ENCODE results near the gene LGALS7.
"Not testable (repeated sequence)": the region's sequence is repeated elsewhere in the genome, so short reads cannot be mapped to it uniquely, and the experiment has no call there.

The LGALS7 gene

DNA sequence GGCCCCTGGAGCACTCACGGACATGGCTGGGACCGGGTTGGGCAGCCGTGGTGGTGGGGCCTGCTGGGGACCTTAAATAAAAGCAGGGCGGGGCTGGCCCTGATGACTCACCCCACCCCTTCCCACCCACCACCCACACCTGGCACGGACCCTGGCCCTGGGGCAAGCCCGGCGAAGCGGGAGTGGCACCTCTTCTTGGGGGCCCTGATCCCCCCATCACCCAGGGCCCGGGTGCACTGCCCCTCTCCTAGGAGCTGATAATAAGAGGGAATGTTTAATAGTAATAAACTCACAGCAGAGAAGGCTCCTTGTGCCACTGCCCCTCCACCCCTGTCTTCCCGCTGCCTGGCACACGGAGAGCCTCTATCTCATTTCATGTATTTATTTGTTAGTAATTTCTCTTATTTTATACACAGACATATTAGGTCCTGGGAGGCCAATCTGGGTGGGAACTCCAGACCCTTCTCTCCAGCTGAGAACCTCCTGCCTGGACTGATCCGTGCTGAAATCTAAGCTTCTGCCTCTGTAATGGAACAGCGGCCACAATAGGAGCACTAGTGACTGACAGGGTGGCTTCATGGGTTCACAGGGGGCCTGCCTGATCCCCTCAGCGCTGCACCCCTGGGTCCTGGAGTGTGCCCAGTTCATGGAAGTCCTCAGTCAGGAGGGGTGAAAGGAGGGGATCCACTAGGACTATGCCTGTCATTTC lies at the start of gene LGALS7:
Gene LGALS7, minus strand, starts transcription at position 49 of the 709 bp plus-strand sequence. Its CDS starts 25 bp downstream, at position 24.
- DNase-seq, result no peak

DNA sequence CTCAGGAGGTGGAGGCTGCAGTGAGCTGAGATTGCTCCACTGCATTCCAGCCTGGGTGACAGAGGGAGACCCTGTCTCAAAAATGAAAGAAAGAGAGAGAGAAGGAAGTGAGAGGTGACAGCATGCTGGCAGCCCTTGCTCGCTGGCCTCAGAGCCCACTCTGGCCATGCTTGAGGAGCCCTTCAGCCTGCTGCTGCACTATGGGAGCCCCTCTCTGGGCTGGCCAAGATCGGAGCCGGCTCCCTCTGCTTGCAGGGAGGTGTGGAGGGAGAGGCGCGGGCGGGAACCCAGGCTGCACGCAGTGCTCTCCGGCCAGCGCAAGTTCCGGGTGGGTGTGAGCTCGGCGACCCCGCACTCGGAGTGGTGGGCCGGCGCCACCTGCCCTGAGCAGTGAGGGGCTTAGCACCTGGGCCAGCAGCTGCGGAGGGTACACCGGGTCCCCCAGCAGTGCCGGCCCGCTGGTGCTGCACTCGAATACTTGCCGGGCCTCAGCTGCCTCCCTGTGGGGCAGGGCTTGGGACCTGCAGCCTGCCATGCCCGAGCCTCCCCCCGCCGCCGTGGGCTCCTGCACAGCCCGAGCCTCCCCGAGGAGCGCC lies 48.0 kb upstream of the LGALS7 start:
- not testable (repeated sequence) for DNase-seq

DNA sequence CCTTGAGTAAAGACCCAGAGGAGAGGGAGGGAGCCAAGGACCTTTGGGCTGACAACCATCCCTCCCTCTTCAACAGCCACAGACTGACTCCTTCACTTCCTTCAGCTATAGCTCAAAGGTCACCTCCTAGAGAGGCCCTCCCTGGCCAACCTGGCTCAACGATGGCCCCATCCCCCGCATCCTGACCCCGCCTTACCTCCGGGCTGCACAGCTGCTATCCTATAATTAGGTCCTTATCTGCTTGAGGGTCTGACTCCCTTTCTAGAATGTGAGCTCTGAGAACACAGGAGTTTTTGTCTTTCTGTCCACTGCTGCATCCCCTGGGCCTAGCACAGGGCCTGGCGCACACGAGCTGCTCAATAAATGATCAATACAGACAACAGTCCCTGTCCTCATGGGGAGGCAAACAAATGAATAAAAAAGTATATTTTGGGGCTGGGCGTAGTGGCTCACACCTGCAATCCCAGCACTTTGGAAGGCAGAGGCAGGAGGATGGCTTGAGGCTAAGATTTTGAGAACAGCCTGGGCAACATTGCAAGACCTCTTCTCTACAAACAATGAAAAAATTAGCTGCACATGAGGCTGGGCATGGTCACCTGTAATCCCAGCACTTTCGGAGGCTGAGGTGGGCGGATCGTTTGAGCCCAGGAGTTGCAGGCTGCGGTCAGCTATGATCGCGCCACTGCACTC lies 46.1 kb upstream of the LGALS7 start:
- no peak for DNase-seq

DNA sequence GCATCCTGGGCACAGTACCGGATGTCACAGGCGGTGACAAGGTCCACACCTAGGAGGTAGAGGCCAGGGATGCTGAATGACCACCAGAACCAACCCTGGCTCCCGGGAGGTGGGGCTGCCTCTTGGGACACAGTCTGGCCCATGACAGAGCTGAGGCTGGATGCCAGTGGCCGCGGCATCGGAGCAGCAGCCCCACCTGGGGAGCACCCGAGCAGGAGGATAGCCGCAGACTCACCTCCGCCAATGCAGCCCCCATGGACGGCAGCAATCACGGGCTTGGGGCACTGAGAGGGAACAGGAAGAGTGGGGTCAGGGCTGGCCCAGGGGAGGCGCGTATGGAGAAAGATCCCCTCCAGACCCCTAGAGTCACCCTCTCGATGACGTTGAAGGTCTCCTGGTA lies 43.8 kb upstream of the LGALS7 start:
- no peak for DNase-seq

DNA sequence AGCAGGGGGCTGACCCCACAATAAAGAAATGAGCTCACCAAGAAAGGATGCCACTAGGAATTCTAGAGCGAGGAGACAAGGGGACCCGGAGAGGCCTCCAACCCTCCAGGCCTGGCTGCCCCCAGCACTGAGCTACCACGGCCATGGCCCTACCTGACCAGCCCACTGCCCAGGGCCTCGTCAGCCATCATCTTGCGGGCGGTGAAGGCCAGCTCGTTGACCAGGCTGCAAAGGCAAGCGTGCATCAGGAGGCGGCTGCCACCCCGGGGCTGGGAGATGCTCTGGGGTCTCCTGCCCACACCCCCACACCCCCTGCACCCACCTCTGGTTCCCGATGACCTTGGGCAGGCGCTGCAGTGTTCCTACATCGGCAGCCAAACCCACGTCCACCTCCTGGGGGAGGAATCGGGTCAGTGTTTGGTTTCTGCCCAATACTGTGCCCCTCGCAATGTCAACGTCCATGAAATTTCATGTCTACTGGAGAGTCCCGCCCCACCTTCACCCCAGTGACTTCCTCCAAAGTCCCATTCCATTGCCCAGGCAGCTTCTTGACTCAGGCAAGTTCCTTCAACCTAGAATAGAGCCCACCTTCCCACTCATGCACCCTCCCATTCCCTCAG lies 42.9 kb upstream of the LGALS7 start:
- no peak for DNase-seq

DNA sequence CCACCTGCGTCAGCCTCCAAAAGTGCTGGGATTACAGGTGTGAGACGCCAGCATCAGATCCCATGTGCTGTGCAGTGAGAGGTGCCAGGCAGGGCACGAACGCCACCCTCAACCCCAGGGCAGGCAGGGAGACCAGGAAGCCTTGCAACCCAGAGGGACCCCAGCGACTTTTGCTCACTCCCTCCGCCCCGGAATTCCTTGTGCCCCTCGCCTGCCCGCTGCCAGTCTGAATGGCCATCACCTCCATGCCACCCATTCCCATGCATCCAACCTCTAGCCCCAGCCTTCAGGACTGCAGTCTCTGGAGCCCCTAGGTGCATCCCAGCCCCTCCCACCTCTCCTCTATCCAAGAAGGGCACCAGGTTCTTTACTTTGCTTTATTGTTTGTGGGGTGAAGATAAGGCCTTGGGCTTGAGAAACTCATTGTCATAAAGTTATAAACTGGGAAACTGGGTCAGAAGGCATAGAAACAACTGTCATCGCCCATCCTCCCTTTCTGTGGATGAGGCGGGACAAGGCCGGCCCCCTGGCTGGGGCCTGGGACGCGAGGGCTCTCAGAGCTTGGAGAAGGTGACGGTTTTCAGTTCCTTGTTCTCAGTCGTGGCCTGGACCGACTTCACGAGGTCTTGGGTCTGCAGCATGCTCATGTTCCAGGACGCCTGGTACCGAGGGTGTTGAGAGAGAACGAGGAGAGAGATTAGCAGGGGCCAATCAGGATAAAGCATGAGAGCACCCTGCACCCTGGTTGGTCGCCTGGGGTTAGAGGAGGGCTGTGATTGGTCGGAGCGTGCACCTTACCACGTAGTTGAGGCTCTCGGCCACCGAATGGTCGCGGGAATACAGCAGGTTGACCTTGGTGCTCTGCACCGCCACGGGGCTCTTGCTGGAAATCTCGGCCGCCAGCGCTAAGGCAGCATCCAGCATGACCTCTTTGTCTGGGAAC lies 42.0 kb upstream of the LGALS7 start:
- no peak for DNase-seq

DNA sequence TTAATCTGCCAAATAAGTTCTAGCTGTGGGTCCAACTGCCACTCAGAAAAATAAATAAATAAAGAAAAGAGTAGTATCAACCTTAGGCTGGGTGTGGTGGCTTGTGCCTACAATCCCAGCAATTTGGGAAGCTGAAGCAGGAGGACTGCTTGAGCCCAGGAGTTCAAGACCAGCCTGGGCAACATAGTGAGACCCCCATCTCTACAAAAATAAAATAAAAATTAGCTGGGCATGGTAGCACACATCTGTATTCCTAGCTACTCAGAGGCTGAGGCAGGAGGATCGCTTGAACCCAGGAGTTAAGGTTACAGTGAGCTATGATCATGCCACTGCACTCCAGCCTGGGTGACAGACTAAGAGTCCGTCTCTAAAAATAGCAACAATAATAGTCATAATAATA lies 40.6 kb upstream of the LGALS7 start:
- DNase-seq, result not testable (repeated sequence)

DNA sequence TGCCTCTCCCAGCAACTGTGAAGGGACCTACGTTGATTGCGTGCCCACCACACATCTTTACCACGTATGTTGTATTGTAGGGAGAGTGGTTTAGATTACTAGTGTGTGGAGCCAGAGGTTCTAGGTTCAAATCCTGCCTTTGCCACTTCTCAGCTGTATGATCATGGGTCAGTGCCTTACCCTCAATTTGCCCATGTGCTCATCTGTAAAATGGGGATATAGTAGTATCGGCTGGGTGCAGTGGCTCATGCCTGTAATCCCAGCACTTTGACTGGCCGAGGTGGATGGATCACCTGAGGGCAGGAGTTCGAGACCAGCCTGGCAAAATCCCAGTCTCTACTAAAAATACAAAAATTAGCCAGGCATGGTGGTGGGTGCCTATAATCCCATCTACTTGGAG lies 40.0 kb upstream of the LGALS7 start:
- no peak for DNase-seq

DNA sequence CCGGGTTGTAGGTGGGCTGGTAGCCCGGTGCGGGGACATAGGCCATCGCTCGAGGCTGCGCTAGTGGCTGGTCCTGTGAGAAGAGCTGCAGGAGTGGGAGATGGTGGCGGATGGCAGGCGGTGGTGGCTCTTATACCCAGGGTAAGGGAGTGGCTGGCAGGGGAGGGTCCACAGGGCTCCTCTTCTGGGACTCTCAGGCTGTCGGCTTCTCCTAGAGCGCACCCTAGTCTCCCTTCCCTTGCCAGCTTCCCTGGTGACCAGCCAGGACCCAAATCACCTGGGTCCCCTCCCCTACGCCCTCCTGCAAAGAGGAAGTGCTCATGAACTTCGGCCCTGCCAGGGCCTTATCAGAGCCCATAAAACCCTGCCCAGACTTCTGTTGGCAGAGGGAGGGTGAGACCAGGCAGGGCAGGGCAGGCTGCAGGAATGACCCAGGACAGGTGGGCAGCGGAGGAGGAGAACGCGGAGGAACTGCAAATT lies 39.6 kb upstream of the LGALS7 start, which contains the start of gene LGALS4:
Gene LGALS4, minus strand, starts transcription at position 105 of the 480 bp plus-strand sequence. Its CDS starts 59 bp downstream, at position 46.
- DNase-seq, result no peak

DNA sequence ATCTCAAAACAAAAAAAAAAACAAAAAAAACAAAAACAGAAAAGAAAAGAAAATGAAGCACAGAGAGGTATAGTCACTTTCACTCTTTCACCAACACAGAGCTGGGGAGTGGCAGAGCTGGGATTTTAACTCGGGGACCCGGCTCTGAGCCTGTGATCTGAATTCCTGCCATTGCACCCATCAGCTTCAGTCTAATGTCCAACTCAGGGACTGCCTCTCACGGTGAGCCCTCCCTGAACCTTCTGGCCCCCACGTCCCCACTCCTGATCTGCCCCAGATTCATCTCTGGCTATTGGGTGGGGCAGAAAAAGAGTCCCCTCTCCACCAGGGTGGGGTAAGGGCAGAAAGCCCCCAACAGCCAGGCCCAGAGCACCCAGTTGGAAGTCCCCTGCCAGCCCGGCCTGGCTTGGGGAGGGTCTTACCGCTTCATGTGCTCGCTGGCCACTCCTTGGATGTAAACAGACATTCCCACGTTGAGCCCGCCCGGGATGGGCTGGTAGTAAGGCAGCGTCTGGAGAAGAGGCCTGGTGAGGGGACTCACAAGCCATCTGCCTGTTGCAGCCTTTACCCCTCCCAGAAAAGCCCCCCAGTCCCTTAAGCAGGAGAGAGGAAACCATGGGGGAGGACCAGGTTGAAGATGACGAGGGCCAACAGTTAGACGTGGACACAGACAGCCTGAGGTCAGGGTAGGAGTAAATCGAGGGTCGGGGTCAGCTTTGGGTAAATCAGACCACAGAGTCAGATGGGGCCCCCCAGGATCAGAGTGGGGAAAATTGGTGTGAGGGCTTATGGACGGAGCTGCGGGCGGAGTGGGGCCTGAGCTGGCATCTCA lies 38.9 kb upstream of the LGALS7 start:
- no peak for DNase-seq

DNA sequence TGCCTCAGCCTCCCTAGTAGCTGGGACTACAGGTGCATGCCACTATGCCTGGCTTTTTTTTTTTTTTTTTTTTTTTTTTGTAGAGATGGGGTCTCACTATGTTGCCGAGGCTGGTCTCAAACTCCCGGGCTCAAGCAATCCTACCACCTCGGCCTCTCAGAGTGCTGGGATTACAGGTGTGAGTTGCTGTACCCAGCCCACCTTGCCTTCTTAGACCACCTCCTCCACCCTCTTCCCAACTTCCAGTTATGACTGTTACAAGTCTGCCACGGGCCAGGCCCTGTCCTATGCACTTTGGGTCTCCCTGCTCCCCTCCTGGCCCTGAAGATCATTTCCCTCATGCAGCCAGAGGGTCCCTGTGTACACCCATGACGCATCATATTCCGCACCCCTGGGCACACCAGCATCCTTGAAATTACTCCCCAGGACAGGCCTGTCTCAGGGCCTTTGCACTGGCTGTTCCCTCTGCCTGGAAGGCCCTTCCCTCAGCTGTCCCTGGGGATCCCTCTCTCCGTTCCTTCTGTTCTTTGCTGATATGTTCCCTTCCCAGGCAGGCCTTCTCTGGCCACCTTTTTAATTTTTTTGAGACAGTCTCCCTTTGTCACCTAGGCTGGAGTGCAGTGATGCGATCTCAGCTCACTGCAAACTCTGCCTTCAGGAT lies 36.4 kb upstream of the LGALS7 start:
- no peak for DNase-seq

DNA sequence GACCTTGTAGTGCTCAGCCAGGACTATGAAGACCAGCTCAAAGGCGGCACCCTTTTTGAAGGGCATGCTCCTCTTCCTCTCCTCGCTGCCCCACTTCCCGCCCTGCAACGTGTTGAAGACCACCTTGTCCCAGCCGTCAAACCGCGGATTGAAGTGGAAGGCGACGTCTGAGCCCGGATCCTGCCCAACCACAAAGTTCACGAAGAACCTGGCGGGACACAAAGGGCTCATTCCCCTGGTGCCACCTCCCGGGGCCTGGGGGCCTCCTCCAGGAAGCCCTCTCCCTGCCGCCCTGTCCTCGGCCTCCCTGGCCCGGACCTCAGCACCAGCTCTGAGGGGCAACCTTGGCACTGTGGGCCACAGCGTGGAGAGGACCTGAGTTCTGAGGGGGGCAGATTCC lies 35.4 kb upstream of the LGALS7 start:
- no peak for DNase-seq

DNA sequence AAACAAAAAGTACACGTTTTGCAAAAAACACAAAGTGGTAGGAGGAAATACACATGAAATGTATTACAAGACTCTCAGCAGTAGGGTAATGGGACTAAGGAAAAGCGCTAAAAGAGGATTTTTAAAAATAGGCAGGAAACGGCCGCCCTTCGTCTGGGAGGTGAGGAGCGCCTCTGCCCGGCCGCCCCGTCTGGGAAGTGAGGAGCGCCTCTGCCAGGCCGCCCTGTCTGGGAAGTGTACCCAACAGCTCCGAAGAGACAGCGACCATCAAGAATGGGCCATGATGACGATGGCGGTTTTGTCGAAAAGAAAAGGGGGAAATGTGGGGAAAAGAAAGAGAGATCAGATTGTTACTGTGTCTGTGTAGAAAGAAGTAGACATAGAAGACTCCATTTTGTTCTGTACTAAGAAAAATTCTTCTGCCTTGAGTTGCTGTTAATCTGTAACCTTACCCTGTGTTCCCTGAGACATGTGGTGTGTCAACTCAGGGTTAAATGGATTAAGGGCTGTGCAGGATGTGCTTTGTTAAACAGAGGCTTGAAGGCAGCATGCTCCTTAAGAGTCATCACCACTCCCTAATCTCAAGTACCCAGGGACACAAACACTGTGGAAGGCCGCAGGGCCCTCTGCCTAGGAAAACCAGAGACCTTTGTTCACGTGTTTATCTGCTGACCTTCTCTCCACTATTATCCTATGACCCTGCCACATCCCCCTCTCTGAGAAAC lies 34.2 kb upstream of the LGALS7 start:
- DNase-seq, result not testable (repeated sequence)

DNA sequence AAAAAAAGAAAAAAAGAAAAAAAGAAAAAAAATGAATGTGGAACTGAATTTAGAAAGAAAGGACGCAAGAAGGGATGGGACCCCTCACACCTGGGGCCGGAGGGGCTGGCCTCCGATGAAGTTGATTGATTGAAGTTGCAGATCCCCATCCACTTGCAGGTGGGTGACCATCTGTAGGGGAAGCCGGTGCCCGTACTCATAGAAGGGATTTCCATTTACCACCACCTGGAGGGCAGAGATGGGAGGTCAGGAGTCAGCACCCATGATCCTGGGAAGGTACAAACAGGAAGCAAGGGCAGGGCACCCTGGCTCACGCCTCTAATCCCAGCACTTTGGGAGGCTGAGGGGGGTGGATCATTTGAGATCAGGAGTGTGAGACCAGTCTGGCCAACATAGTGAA lies 33.1 kb upstream of the LGALS7 start:
- DNase-seq, result no peak

DNA sequence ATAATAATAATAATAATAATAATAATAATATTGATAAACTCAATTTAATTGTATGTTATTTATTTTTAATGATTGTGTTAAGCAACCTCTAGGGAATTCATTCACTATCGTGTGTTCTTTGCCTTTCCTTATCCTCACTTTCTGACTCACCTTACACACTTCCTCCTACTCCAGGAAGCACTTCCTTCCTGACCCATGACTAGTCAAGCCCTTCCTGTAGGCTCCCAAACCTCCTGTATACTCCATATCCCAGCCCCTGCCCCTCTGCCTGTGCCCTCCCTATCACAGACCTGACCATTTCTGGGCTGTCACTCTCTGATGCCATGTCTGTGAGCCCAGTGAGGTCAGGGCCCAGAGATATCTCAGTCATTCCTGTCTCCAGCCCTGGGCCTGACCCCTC lies 31.9 kb upstream of the LGALS7 start:
- no peak for DNase-seq

DNA sequence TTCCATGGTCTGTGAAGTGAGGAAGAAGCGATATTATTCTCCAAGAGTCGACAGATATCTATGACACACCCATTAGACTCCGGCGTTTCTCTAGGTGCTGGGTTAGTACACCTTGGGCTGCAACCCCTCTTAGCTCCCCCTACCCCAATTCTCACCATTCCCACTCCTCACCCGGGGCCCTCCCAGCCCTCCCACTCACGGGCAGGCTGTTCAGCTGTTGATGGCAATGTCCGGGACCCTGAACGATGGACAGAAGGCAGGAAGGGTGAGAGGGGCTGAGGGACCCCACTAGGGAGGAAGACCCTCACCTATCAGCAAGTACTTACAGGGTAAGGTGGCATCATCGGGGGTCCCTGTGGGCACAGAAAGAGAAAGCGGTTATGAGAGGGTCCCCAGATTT lies 30.2 kb upstream of the LGALS7 start:
- no peak for DNase-seq

DNA sequence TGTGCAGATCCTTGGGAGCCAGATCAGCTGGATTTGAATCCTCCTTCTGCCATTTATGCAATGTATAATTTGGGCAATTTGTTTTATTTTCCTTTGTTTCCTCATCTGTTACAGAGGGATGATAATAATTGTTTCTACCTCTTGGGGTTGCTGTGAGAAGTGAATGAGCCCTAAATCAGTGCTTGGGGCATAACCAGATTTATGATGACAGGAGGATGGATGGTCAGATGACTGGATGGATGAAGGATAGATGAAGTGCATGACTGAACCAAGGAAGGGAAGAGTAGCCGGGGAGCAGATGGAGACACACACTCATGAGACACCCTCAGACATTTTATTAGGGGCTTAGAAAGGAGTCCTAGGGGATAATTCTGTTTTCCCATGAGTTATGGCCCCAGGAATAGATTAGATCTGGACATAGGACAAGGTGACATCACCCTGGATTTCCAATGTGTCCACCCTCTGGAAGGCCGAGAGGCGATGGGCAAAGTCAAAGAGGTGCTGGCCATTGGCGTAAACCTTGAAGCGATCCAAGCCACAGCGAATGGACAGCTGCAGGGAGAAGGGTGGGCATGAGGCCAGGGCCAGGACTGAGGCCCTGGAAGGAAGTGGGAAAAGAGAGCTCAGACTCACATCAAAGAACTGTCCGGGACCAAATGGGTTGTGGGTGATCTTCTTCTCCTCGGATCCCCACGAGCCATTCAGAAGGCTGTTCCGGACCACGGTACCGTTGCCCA lies 28.2 kb upstream of the LGALS7 start:
- DNase-seq, result no peak

DNA sequence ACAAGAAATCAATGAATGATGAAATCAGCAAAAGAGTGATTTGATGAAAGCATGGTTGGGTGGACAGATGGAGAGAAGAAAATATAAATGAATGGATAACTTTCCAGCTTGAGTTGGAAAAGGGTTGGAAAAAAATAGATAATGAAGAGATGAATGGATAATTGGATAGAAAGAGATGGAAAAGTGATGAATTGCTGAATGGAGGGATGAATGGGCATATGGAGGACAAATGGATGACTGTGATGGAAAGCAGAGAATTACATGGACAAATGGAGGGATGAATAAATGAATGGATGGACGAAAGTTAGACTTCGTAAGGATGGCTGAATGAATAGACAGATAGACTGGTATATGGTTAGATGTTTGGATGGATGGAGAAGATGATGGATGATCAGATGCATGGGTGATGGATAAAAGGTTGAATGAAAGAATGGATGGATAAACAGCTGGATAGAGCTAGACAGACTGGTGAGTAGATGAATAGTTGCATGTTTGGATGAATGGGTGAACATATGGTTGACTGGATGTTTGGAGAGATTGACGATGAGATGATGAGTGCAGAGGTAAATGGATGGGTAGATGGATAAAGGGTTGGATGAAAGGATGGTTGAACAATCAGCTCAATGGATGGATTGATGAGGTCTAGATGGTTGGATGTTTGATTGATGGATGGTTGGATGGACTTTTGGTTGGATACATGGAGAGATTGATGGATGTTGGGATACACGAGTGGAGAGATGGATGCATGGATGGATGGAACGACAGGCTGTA lies 27.4 kb upstream of the LGALS7 start:
- no peak for DNase-seq

DNA sequence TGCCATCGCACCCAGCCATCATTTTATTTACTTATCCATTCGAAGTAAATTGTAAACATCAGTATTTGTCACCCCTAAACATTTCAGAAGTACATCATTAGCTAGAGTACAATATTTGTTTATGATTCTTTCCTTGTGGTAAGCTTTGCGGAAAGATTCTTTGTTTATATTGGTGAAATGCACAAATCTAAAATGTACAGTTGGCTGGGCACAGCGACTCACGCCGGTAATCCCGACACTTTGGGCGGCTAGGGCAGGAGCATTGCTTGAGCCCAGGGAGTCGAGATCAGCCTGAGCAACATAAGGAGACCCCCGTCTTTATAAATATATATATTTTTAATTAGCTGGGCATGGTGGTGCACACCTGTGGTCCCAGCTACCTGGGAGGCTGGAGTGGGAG lies 25.8 kb upstream of the LGALS7 start:
- DNase-seq, result no peak
